Measurements from ENCODE around the gene SLC5A5.

Gene SLC5A5

DNA sequence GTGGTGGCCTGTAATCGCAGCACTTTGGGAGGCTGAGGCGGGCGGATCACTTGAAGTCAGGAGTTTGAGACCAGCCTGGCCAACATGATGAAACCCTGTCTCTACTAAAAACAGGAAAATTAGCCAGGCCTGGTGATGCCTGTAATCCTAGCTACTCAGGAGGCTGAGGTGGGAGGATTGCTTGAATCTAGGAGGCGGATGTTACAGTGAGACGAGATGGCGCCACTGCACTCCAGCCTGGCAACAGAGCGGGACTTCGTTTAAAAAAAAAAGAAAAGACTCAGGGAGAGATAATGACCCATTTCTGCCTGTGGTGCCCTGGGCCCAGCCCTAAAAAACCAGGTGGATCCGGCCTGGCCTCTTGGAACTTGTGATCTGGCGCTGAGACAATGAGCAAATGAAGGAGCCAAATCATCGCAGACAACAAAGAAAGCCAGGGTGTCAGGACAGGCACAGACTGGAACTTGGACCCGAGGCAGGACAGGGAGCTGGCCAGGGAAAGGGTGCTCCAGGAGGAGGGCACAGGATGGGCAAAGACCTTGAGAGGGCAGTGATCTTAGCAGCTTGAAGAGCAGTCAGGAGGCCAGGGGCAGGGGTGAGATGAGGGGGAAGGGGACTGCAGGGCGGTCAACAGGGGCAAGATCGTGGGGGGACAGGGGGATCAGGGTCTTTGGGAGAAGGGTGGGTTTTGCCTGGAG lies 23.0 kb upstream of the SLC5A5 start:
- Histone ChIP-seq H3K4me2 (ENCODE audit: low read length) (no peak overlapping the region), H3K27me3 (ENCODE audit: control insufficient read depth, low read length) (no peaks in the 10 kb centered on the region), H3K4me3 (ENCODE audit: low read length) (no peak overlapping the region), H4K20me1 (ENCODE audit: control insufficient read depth, insufficient read depth, low read depth, low read length) (no peaks in the 10 kb centered on the region), H3F3A (ENCODE audit: control insufficient read depth, insufficient read depth) (peaks cover 13% of the 10 kb centered on the region; the same call in 1 of the 2 replicates), H3K27ac (ENCODE audit: low read depth, low read length) (no peak overlapping the region), H3K79me2 (ENCODE audit: control insufficient read depth, low read length) (no peaks in the 10 kb centered on the region), H3K9me2 (replicated peaks; ENCODE audit: control insufficient read depth, low read length) (no peaks in the 10 kb centered on the region), H3K36me3 (ENCODE audit: control insufficient read depth, low read length) (no peaks in the 10 kb centered on the region), H3K4me1 (ENCODE audit: control insufficient read depth, low read length) (peaks cover 35% of the 10 kb centered on the region), H3K9me3 (ENCODE audit: control insufficient read depth, insufficient read depth, low read length) (no peaks in the 10 kb centered on the region)
- TF ChIP-seq EZH2phosphoT487 (IDR thresholded peaks at IDR 0.05; ENCODE audit: borderline replicate concordance, low read length) = no peak
- TF ChIP-seq, protein P1, sequence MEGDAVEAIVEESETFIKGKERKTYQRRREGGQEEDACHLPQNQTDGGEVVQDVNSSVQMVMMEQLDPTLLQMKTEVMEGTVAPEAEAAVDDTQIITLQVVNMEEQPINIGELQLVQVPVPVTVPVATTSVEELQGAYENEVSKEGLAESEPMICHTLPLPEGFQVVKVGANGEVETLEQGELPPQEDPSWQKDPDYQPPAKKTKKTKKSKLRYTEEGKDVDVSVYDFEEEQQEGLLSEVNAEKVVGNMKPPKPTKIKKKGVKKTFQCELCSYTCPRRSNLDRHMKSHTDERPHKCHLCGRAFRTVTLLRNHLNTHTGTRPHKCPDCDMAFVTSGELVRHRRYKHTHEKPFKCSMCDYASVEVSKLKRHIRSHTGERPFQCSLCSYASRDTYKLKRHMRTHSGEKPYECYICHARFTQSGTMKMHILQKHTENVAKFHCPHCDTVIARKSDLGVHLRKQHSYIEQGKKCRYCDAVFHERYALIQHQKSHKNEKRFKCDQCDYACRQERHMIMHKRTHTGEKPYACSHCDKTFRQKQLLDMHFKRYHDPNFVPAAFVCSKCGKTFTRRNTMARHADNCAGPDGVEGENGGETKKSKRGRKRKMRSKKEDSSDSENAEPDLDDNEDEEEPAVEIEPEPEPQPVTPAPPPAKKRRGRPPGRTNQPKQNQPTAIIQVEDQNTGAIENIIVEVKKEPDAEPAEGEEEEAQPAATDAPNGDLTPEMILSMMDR (IDR thresholded peaks at IDR 0.05; ENCODE audit: low read depth, low read length, poor library complexity, severe bottlenecking) = no peak

DNA sequence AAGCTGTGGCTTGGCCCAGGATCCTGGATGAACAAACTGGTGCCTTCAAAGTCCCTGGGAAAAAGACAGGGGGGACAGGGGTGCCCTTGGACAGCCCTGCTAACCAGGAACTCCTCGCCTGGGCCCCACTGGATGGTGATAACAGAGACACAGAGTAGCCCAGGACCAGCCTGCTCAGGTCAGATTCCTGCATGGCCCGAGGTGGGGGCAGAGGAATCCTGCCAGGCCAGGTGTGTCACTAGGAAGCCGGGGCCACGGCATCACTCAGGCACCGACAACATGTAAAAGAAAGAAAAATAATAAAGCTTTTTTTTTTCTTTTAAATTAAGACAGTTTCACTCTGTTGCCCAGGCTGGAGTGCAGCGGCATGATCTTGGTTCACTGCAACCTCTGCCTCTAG lies 17.7 kb upstream of the SLC5A5 start:
- Histone ChIP-seq H3F3A (ENCODE audit: control insufficient read depth, insufficient read depth) (0 out of 2 replicates have a peak, but pooled peaks cover 7% of the 10 kb centered on the region), H3K27me3 (ENCODE audit: control insufficient read depth, low read length) (no peaks in the 10 kb centered on the region), H3K36me3 (ENCODE audit: control insufficient read depth, low read length) (no peaks in the 10 kb centered on the region), H3K4me3 (ENCODE audit: low read length) (no peak overlapping the region), H3K4me2 (ENCODE audit: low read length) (no peak overlapping the region), H3K9me3 (ENCODE audit: control insufficient read depth, insufficient read depth, low read length) (no peaks in the 10 kb centered on the region), H3K27ac (ENCODE audit: low read depth, low read length) (no peak overlapping the region), H3K4me1 (ENCODE audit: control insufficient read depth, low read length) (peaks cover 29% of the 10 kb centered on the region), H3K79me2 (ENCODE audit: control insufficient read depth, low read length) (peaks cover under 1% of the 10 kb centered on the region), H4K20me1 (ENCODE audit: control insufficient read depth, insufficient read depth, low read depth, low read length) (no peaks in the 10 kb centered on the region), H3K9me2 (replicated peaks; ENCODE audit: control insufficient read depth, low read length) (no peaks in the 10 kb centered on the region)
- no peak for TF ChIP-seq EZH2phosphoT487 (IDR thresholded peaks at IDR 0.05; ENCODE audit: borderline replicate concordance, low read length)
- TF ChIP-seq, protein P1 (IDR thresholded peaks at IDR 0.05; ENCODE audit: low read depth, low read length, poor library complexity, severe bottlenecking) = no peak

DNA sequence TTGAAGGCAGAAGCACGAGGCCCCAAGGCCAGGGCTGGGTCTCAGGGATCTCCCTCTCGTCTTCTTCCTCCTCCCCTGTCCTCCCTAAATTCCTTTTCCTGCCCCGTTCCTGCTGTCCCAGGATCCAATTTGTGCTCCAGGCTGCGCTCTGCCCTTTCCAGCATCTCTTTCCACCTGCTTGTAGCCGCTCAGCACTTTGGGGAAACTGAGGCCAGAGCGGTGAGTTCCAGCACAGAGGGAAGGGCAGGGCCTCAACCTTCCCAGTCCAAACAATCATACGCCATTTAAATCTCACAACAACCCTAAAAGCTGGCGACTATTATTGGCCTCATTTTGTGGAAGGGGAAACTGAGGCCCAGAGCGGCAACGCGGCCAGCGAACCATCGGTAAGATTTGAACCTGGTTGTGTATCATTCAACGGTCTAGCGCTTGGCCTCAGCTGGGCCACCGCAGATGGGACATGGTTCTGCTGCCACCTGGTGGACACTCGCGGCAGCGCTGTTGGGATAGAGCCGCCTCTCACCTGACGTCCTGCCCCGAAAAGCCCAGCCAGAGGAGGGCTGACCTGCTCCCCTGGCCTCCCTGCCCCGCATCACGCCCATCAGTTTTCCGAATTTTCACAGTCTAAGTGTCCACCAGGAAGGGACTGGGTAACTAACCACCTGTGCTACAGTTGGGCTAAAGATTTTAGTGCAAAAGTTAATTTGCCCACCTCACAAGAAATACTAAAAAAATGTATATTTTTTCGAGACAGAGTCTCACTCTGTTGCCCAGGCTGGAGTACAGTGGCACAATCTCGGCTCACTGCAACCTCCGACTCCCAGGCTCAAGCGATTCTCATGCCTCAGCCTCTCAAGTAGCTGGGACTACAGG lies 16.2 kb upstream of the SLC5A5 start:
- no peaks in the 10 kb centered on the region for H3K9me2 ChIP-seq (replicated peaks; ENCODE audit: control insufficient read depth, low read length)
- no peak overlapping the region for H3K4me3 ChIP-seq (ENCODE audit: low read length)
- peaks cover 6% of the 10 kb centered on the region for H4K20me1 ChIP-seq (ENCODE audit: control insufficient read depth, insufficient read depth, low read depth, low read length)
- H3K27me3 ChIP-seq (ENCODE audit: control insufficient read depth, low read length) = no peaks in the 10 kb centered on the region
- H3K4me2 ChIP-seq (ENCODE audit: low read length) = peak overlapping the region; percentile 10; the same call in 1 of the 2 replicates
- H3K9me3 ChIP-seq (ENCODE audit: control insufficient read depth, insufficient read depth, low read length) = no peaks in the 10 kb centered on the region
- peaks cover 7% of the 10 kb centered on the region for H3K36me3 ChIP-seq (ENCODE audit: control insufficient read depth, low read length)
- peaks cover 13% of the 10 kb centered on the region for H3K79me2 ChIP-seq (ENCODE audit: control insufficient read depth, low read length)
- H3K27ac ChIP-seq (ENCODE audit: low read depth, low read length) = no peak overlapping the region
- peaks cover 12% of the 10 kb centered on the region for H3F3A ChIP-seq (ENCODE audit: control insufficient read depth, insufficient read depth)
- TF ChIP-seq, protein P1 (IDR thresholded peaks at IDR 0.05; ENCODE audit: low read depth, low read length, poor library complexity, severe bottlenecking) = peak; percentile 95
- TF ChIP-seq EZH2phosphoT487 (IDR thresholded peaks at IDR 0.05; ENCODE audit: borderline replicate concordance, low read length) = no peak
- peaks cover 23% of the 10 kb centered on the region for H3K4me1 ChIP-seq (ENCODE audit: control insufficient read depth, low read length)

Data from DOHH2 (cell line).